HG03139 (cell line): ENCODE results near the gene TMEM87B.

ENCODE experiments used
- ATAC-seq: cut with Tn5 transposase; IDR thresholded peaks from one replicate; pipeline ENCODE4 v1.9.1; 2021; ENCODE audit not compliant: unreplicated experiment

Gene TMEM87B

DNA sequence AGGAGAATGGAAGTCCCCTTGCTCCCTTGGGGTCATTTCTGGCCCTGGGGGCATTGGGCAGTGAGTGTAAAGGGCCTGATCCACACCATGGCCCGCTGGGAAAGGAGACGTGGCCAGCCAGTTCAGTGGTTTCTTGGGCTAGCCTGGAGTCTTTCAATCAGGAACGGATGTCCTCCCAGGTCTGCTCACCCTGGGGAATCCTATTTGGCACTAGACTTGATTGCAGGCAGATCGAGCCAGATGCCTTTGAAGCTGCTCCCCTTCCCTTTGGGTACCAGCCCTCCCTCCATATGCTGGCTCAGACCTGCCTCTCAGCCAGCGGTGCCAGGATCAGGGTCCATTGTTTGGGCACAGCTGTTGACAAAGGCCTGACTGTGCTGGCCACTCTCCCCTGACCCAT, 94.1 kb downstream of the TMEM87B start:
- ATAC-seq: no peak

- ATAC-seq: no peak
Observed at GRCh38 chr2:112149866-112150435, 94.9 kb downstream of the TMEM87B start.

DNA sequence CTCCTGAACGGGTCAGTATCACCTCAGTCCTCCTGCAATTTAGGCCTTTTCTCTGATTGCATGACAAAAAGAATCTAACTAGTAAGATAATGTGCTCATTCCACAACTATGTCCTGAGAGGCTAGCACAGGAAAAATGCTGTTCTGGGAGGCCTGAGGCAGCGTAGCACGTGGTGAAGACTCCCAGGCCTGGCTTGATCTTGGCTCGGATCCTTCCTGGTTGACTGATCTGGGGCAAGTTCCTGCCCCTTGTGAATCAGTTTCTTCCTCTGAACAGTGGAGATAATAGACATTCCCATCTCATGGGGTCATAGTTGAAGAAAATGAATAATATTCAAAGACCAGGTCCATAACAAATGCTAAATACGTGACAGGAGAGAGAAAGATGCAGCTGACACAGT, 95.4 kb downstream of the TMEM87B start:
- no peak for ATAC-seq

DNA sequence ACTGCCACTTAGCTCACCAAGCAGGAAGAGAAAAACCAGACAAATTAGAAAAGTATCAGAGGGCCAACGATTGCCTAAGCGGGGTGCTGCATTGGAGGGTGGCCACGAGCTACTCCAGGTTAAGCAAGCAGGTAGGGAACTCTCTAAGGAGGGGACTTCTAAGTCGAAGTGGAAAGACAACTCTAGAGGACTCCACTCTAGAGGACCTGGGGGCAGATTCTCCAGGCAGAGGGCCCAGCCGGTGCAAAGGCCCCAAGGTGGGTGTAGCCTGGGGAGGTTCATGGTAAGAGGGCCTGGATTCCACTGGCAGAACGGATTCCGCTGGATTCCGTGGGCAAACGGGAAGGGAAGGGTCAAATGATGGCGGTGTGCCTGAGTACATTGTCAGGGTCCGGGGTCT, 95.8 kb downstream of the TMEM87B start:
- no peak for ATAC-seq

DNA sequence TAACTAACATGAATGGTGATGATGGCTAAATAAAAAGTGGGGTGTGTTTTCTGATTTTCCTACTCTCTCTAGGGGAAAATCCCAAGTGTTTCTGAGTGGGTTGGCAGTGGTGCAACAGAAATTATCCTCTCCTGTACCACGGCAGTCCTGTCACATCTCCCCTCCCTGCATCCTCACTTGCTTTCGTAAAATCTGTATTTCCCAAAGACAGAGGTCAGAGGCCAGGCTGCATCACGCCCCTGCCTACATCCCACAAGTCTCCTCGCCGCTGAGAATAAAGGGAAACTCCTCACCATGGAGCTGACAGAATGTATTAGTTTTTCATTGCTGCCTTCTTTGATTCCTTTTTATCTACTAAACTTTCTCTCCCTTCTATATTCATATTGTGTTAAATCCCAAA, 96.2 kb downstream of the TMEM87B start:
- ATAC-seq: no peak

DNA sequence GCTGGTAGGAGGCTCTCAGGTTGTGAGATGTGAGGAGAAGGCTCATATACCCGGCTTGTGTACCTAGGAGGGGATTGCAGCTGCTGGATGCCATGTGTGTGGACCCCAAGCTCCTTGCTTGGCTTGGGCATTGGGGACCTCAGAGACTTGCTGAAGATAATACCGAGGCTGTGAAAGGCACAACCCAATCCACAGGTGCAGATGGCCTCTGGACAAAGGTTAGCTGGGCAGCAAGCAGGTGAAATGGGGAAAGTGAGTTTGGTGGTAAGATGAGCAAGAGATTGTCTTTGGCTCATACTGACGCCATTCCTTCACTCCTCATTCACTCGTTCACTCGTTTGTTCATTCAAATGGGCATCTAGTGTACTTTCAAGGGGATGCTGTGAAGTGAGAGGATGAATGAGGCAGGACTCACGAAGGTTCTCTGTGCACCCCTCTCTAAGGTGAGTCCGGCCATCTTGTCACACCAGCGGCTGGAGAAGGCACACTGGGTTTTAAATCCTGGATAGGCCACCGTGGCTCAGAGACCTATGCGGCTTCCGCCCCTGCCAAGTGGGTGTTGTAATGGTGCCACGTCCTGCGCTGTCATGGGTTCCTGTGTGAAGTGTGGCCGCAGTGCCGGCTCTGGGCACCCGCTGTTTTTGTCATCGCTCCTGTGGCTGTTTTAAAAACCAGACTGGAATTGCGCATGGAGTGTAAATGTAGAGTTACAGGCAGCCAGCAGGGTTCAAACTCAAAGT, 96.8 kb downstream of the TMEM87B start:
- ATAC-seq: no peak

DNA sequence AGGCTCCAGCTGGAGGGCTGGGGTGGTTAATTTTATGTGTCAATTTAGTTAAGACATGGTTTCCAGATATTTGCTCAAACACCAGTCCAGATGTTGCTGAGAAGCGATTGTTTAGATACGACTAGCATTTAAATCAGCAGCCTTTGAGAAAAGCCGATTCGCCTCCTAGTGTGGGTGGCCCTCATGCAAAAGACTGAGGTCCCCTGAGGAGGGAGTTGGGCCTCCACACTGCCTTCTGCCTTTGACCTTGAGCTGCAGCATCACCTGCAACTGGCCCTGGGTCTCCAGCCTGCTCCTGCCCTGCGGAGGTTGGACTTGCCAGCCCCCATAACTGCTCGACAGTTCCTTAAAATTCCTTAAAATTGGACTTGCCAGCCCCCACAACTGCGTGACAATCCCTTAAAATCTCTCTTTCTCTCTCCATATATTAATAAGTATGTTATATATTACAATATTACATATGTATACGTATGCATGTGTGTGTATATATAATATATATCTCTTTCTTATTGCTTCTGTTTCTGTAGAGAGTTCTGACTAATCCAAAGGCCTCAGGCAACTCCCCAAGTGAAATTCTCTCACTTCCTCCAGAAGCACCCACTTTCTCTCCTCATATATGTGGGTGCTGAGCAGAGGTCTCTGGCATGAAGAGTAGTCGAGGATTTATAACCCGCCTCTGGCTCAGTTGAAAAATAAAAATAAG, 97.6 kb downstream of the TMEM87B start:
- ATAC-seq: no peak

GRCh38 chr2:112153179-112153490, 98.1 kb downstream of the TMEM87B start:
- ATAC-seq: no peak

DNA sequence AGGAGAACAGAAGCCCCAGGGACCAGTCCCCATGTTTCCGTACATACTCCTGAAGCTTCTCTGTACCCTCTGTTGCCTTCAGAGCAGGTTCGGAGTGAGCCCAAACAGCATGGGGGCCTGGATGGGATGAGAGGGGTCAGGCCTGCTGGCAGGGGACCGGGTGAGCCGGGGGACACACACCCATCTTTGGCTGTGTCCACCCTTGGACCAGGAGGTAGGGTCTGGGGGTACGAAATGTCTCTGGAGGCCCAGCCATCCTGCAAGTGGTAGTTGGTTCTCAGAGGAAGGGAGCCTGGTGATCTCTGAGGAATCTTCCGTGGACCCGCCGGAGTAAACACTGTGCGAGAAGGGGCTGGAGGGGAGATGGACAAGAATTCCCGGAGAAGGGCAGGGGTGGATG, 98.4 kb downstream of the TMEM87B start:
- ATAC-seq: no peak

- no peak for ATAC-seq
Observed at GRCh38 chr2:112154246-112155117, 99.4 kb downstream of the TMEM87B start.

DNA sequence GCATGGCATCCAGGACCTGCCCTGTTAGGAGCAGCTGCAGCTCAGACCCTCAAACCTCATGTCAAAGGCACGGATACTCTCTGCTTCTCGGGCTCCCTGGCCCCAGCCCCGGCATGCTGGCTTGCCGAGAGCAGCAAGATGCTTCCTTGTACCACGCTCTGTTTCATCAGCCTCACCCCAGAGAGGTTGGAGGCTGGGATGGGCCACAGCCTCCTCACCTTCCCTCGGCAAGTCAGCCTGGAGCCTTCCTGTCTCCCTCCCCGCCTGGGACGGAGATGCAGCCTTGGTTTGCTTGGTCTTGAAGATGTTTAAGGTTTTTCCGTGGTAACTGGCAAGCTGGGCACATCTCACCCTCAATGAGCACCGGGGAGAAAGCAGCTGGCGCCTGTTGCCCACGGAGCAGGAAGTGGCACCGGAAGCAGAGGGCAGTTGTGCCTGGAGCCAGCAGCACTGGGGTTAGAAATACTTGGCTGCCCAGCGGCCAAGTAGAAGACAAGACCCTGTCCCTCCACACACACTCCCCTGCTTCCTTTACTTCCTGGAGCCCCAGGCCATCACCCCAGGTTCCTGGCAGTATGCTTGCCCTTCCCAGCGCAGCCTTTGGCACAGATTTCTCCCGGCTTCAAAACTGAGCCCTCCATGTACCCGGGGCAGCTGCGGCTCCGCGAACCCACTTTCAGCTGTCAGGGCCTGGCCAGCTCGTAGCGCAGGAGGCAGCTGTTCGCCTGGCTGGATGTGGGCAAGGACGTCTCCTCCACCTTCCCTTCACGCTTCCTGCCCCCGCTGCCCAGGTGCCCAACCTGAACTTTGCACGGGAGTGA, 100.5 kb downstream of the TMEM87B start:
- no peak for ATAC-seq

- no peak for ATAC-seq
Observed at GRCh38 chr2:112156152-112156986, 101.3 kb downstream of the TMEM87B start.

DNA sequence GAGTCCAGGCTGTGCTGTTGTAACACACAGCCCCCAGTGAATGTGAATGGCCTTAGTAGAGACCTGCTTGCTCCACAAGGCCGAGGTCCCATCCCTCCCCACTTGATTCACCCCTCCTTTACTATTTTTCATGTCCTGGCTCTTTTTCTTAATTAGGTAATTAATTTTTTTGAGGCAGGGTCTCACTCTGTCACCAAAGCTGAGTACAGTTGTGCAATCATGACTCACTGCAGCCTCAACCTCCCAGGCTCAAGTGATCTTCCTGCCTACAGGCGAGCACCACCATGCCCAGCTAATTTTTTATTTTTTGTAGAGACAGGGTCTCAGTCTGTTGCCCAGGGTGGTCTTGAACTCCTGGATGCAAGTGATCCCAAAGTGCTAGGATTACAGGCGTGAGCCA, 102.4 kb downstream of the TMEM87B start:
- ATAC-seq: no peak

DNA sequence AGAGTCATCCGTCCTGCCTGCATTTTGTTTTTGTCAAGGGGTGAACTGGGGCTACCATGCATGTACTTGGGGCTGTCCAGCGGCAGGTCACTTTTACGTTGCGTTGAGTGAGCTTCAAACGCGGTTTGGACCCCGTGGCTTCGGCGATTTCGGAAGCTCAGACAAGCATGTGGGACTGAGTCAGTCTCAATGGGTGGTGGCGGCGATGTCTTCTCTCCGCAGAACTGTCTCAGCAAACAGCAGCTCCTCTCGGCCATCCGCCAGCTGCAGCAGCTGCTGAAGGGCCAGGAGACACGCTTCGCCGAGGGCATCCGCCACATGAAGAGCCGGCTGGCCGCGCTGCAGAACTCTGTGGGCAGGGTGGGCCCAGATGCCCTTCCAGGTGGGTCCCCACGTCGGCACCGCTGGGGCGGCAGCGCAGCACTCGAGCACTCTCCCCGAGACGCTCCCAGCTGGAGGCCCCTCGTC, 104.4 kb downstream of the TMEM87B start:
- no peak for ATAC-seq

GRCh38 chr2:112160283-112161250, 105.5 kb downstream of the TMEM87B start:
- ATAC-seq: no peak

- no peak for ATAC-seq
Observed at GRCh38 chr2:112161431-112162145, 106.5 kb downstream of the TMEM87B start.

GRCh38 chr2:112162341-112162740, 107.3 kb downstream of the TMEM87B start:
- no peak for ATAC-seq

- ATAC-seq: no peak
Observed at GRCh38 chr2:112162956-112163355, 107.9 kb downstream of the TMEM87B start.
